ENCODE data around the gene DLGAP1. TPM values are rescaled to one million over a fixed set of nuclear protein-coding genes. Genes with fewer than 3 reads are reported as not detected.
"Not testable (repeated sequence)": the region's sequence is repeated elsewhere in the genome, so short reads cannot be mapped to it uniquely, and the experiment has no call there.

Gene DLGAP1
- total RNA-seq, 1 donor from 2014 or later = 0.05 TPM

GRCh38 chr18:4026542-4026941 lies 428.6 kb downstream of the DLGAP1 start:
- intact Hi-C loops (cut with micrococcal nuclease) = no loop called here
- Histone ChIP-seq H3K4me3 (no peak overlapping the region), H3K27me3 (ENCODE audit: low read depth) (no peaks in the 10 kb centered on the region), H3K27ac (replicated peaks) (no peak overlapping the region), H3K9me3 (replicated peaks) (peaks cover 14% of the 10 kb centered on the region), H3K4me1 (no peaks in the 10 kb centered on the region), H3K36me3 (no peaks in the 10 kb centered on the region)
- no peak for DNase-seq
- TF ChIP-seq, protein P1, sequence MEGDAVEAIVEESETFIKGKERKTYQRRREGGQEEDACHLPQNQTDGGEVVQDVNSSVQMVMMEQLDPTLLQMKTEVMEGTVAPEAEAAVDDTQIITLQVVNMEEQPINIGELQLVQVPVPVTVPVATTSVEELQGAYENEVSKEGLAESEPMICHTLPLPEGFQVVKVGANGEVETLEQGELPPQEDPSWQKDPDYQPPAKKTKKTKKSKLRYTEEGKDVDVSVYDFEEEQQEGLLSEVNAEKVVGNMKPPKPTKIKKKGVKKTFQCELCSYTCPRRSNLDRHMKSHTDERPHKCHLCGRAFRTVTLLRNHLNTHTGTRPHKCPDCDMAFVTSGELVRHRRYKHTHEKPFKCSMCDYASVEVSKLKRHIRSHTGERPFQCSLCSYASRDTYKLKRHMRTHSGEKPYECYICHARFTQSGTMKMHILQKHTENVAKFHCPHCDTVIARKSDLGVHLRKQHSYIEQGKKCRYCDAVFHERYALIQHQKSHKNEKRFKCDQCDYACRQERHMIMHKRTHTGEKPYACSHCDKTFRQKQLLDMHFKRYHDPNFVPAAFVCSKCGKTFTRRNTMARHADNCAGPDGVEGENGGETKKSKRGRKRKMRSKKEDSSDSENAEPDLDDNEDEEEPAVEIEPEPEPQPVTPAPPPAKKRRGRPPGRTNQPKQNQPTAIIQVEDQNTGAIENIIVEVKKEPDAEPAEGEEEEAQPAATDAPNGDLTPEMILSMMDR (IDR thresholded peaks at IDR 0.05; ENCODE audit: borderline replicate concordance) = no peak

DNA sequence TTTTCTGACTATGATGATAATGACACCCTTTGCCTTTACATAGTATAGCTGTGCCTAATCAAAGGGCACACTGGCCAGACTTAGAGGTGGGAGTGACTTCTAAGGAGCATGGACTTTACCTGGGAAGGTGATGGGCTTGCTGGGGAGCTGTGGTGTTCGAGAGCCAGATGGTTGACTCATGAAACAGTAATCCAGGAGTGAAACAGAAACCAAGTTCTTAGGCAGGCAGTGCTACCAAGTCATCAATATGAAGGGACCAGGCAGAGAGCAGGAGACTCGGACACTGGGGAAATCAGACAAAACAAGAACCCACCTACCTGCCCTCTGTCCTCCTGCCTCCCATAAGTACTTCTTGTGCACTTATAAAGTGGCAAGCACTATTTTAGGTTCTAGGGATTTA lies 430.4 kb downstream of the DLGAP1 start:
- H3K27me3 ChIP-seq (ENCODE audit: low read depth) = no peaks in the 10 kb centered on the region
- H3K4me1 ChIP-seq = no peaks in the 10 kb centered on the region
- TF ChIP-seq, protein P1 (IDR thresholded peaks at IDR 0.05; ENCODE audit: borderline replicate concordance) = no peak
- no peak overlapping the region for H3K4me3 ChIP-seq
- no peaks in the 10 kb centered on the region for H3K36me3 ChIP-seq
- no peak overlapping the region for H3K27ac ChIP-seq (replicated peaks)
- intact Hi-C loops (cut with micrococcal nuclease) = no loop called here
- H3K9me3 ChIP-seq (replicated peaks) = peaks cover 14% of the 10 kb centered on the region
- no peak for DNase-seq

DNA sequence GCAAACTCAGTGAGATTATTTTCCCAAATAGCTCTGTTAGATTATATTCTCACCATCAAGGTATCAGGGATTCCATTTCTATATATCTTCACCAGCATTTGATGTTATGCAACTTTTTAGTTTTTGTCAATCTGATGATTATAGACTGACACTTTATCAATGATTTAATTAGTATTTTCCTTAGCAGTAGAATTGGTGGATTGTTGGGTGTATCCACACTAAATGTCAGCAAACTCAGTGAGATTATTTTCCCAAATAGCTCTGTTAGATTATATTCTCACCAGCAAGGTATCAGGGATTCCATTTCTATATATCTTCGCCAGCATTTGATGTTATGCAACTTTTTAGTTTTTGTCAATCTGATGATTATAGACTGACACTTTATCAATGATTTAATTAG lies 432.4 kb downstream of the DLGAP1 start:
- H3K4me3 ChIP-seq; H3K36me3 ChIP-seq; H3K27me3 ChIP-seq (ENCODE audit: low read depth); H3K27ac ChIP-seq (replicated peaks); DNase-seq; H3K4me1 ChIP-seq; intact Hi-C loops (cut with micrococcal nuclease): not testable (repeated sequence)
- peaks cover 14% of the 10 kb centered on the region for H3K9me3 ChIP-seq (replicated peaks)

- H3K4me3 ChIP-seq = no peak overlapping the region
- no peaks in the 10 kb centered on the region for H3K36me3 ChIP-seq
- no peak overlapping the region for H3K27ac ChIP-seq (replicated peaks)
- TF ChIP-seq, protein P1 (IDR thresholded peaks at IDR 0.05; ENCODE audit: borderline replicate concordance) = no peak
- no peak for DNase-seq
- peaks cover 14% of the 10 kb centered on the region for H3K9me3 ChIP-seq (replicated peaks)
- H3K4me1 ChIP-seq = no peaks in the 10 kb centered on the region
- intact Hi-C loops (cut with micrococcal nuclease) = no loop called here
- no peaks in the 10 kb centered on the region for H3K27me3 ChIP-seq (ENCODE audit: low read depth)
Measured at GRCh38 chr18:4020026-4020425, 435.1 kb downstream of the DLGAP1 start.

DNA sequence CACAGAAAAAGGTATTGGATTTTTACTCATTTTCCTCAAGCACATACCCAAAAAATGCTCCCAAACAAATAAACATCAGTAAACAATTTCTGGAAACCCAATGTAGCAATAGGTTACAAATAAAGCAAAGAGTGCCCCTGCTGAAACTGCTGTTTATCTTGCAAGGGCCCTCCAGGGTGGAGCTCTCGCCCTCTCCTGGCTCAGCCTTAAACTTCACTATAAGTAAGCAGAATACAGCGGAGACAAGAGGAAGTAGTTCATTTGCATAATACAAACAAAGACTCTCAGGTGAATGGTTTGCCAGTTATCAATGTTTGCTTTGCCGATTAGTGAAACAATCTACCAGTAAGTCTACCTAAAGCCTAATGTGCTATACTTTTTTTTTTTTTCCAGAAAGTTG lies 437.6 kb downstream of the DLGAP1 start:
- no peak for DNase-seq
- Histone ChIP-seq H3K36me3 (no peaks in the 10 kb centered on the region), H3K4me1 (no peaks in the 10 kb centered on the region), H3K27me3 (ENCODE audit: low read depth) (no peaks in the 10 kb centered on the region), H3K4me3 (no peak overlapping the region), H3K9me3 (replicated peaks) (peaks cover 2% of the 10 kb centered on the region), H3K27ac (replicated peaks) (no peak overlapping the region)
- TF ChIP-seq, protein P1 (IDR thresholded peaks at IDR 0.05; ENCODE audit: borderline replicate concordance) = peak; percentile 9
- intact Hi-C loops (cut with micrococcal nuclease) = no loop called here

DNA sequence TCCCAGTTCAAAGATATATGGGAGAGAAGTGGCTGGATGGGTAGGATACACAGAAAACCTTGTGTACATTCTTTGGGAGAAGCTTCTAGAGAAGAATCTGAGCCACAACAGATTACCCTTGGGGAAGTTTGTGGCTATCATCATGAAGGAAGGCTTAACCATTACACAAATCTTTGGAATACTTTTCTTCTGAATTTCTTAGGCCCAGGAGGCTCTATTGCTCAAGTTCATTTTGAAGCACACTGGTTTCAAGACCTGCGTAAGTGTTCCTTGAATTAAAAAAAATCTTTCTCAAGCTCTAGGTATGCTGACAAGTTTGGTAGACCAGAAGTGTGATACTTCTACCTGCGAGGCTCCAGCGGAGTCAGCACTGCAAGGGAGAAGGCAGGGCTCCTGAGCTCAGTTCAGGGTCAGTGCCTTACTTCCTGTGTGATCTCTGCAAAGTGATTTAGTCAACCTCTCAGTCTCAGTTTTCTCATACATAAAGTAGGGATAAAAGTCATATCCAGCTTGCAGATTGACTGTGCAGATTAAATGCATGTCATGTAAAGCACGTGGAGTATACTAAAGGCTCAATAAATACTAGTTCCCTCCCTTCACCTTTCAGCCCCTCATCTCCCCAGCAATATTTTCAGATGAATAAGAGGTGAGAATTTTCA lies 438.6 kb downstream of the DLGAP1 start:
- H3K27ac ChIP-seq (replicated peaks) = no peak overlapping the region
- H3K9me3 ChIP-seq (replicated peaks) = no peaks in the 10 kb centered on the region
- H3K36me3 ChIP-seq = no peaks in the 10 kb centered on the region
- H3K27me3 ChIP-seq (ENCODE audit: low read depth) = no peaks in the 10 kb centered on the region
- intact Hi-C loops (cut with micrococcal nuclease) = no loop called here
- DNase-seq = no peak
- H3K4me1 ChIP-seq = no peaks in the 10 kb centered on the region
- no peak overlapping the region for H3K4me3 ChIP-seq
- TF ChIP-seq, protein P1 (IDR thresholded peaks at IDR 0.05; ENCODE audit: borderline replicate concordance) = no peak
